OCI-LY7 (cell line): Measurements from ENCODE around the gene MRGPRX3.
"Not testable (repeated sequence)": the region's sequence is repeated elsewhere in the genome, so short reads cannot be mapped to it uniquely, and the experiment has no call there.

ENCODE experiments used
- EZH2phosphoT487 ChIP-seq: fragments of 200-600 bp; sonication (generic); IDR thresholded peaks from 2 replicates; pipeline ENCODE4 v1.6.1; 2018; ENCODE audit warnings: low read depth, borderline replicate concordance, mild to moderate bottlenecking, mixed run types, antibody characterized with exemption, low read length, moderate library complexity, mixed read lengths
- TF ChIP-seq, protein P1 (sequence below): fragments of 200-600 bp; sonication (generic); conservative IDR thresholded peaks from 2 replicates; pipeline ENCODE4 v1.5.1; 2014; ENCODE audit warnings: mild to moderate bottlenecking, antibody characterized with exemption, low read length, moderate library complexity, mixed read lengths

DNA sequence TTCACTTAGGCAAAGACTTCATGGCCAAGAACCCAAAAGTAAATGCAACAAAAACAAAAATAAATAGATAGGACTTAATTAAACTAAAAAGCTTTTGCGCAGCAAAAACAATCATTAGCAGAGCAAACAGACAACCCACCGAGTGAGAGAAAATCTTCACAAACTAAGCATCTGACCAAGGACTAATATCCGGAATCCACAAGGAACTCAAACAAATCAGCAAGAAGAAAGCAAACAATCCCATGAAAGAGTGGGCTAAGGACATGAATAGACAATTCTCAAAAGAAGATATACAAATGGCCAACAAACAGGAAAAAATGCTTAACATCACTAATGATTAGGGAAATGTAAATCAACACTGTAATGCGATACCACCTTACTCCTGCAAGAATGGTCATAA lies 1.3 kb upstream of the MRGPRX3 start:
- TF ChIP-seq EZH2phosphoT487 = not testable (repeated sequence)
- TF ChIP-seq, protein P1, sequence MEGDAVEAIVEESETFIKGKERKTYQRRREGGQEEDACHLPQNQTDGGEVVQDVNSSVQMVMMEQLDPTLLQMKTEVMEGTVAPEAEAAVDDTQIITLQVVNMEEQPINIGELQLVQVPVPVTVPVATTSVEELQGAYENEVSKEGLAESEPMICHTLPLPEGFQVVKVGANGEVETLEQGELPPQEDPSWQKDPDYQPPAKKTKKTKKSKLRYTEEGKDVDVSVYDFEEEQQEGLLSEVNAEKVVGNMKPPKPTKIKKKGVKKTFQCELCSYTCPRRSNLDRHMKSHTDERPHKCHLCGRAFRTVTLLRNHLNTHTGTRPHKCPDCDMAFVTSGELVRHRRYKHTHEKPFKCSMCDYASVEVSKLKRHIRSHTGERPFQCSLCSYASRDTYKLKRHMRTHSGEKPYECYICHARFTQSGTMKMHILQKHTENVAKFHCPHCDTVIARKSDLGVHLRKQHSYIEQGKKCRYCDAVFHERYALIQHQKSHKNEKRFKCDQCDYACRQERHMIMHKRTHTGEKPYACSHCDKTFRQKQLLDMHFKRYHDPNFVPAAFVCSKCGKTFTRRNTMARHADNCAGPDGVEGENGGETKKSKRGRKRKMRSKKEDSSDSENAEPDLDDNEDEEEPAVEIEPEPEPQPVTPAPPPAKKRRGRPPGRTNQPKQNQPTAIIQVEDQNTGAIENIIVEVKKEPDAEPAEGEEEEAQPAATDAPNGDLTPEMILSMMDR = not testable (repeated sequence)
